ENCODE data around the gene TTF1. TPM values are rescaled to one million over a fixed set of nuclear protein-coding genes. Genes with fewer than 3 reads are reported as not detected.

Gene TTF1
- polyA plus RNA-seq, 1 of the 3 experiments (the other 2 are of a cell fraction): 11.9 TPM

GRCh38 chr9:132415181-132415580 lies 8.5 kb upstream of the TTF1 start:
- peaks cover 8% of the 10 kb centered on the region for H3F3A ChIP-seq (replicated peaks; ENCODE audit: insufficient read depth)
- no peaks in the 10 kb centered on the region for H3K27me3 ChIP-seq (ENCODE audit: insufficient read depth)
- H3K9me3 ChIP-seq: no peaks in the 10 kb centered on the region
- WGBS (ENCODE audit: low lambda C conversion rate): 73% methylated on average over 11 of the region's 12 CpGs
- CTCF ChIA-PET: interaction anchor here (0.8 to 9.5 kb wide), 6 partner anchors 10 to 385 kb away, joined by 3 to 72 read pairs (median 4); no protein-coding TSS in a partner anchor
- no peak for DNase-seq
- no peak overlapping the region for H3K4me3 ChIP-seq (ENCODE audit: low read depth in 2 of 2, low read length in 1 of 2)
- no peaks in the 10 kb centered on the region for H4K20me1 ChIP-seq (ENCODE audit: insufficient read depth)
- POLR2A ChIA-PET: no interaction called here
- no peak overlapping the region for H3K4me2 ChIP-seq
- peaks cover 0 to 11% of the 10 kb centered on the region in 2 experiments; a peak in 1 of 4 replicates for H3K4me1 ChIP-seq (ENCODE audit: control insufficient read depth in 1 of 2, insufficient read depth in 2 of 2, low read depth in 1 of 2, low read length in 1 of 2)
- no peak overlapping the region for H2AFZ ChIP-seq (ENCODE audit: low read depth)
- no peak overlapping the region for H3K9ac ChIP-seq
- H3K9me2 ChIP-seq: no peaks in the 10 kb centered on the region
- H3K27ac ChIP-seq (ENCODE audit: low read depth in 2 of 2, low read length in 1 of 2): no peak overlapping the region
- H3K36me3 ChIP-seq (replicated peaks in 1 of 2; ENCODE audit: control insufficient read depth in 1 of 2, insufficient read depth in 2 of 2, low read length in 1 of 2): no peaks in the 10 kb centered on the region
- TF ChIP-seq YY1 (IDR thresholded peaks at IDR 0.05; ENCODE audit: low read depth) (no peak), REST (IDR thresholded peaks at IDR 0.05; ENCODE audit: low read depth, low read length) (no peak), FOSL2 (IDR thresholded peaks at IDR 0.05; ENCODE audit: borderline replicate concordance, low read depth) (no peak), ELF1 (IDR thresholded peaks at IDR 0.05) (no peak), POLR2AphosphoS5 (IDR thresholded peaks at IDR 0.05; ENCODE audit: low read depth, low read length) (no peak), MEF2A (IDR thresholded peaks at IDR 0.05; ENCODE audit: borderline replicate concordance, low read depth) (no peak), FOXM1 (IDR thresholded peaks at IDR 0.05; ENCODE audit: low read depth) (no peak)
- H3K79me2 ChIP-seq (ENCODE audit: insufficient read depth): no peaks in the 10 kb centered on the region

- H3K79me2 ChIP-seq (ENCODE audit: insufficient read depth): no peaks in the 10 kb centered on the region
- DNase-seq: no peak
- H3K36me3 ChIP-seq (replicated peaks in 1 of 2; ENCODE audit: control insufficient read depth in 1 of 2, insufficient read depth in 2 of 2, low read length in 1 of 2): no peaks in the 10 kb centered on the region
- no peaks in the 10 kb centered on the region for H3K9me3 ChIP-seq
- 74% methylated on average over 7 of the region's 7 CpGs for WGBS (ENCODE audit: low lambda C conversion rate)
- H4K20me1 ChIP-seq (ENCODE audit: insufficient read depth): no peaks in the 10 kb centered on the region
- H3K4me2 ChIP-seq: no peak overlapping the region
- POLR2A ChIA-PET: no interaction called here
- no peak overlapping the region for H3K27ac ChIP-seq (ENCODE audit: low read depth in 2 of 2, low read length in 1 of 2)
- H2AFZ ChIP-seq (ENCODE audit: low read depth): no peak overlapping the region
- H3F3A ChIP-seq (replicated peaks; ENCODE audit: insufficient read depth): peaks cover 8% of the 10 kb centered on the region
- H3K9ac ChIP-seq: no peak overlapping the region
- H3K4me1 ChIP-seq (ENCODE audit: control insufficient read depth in 1 of 2, insufficient read depth in 2 of 2, low read depth in 1 of 2, low read length in 1 of 2): peaks cover 0 to 11% of the 10 kb centered on the region in 2 experiments; a peak in 1 of 4 replicates
- no peak overlapping the region for H3K4me3 ChIP-seq (ENCODE audit: low read depth in 2 of 2, low read length in 1 of 2)
- H3K27me3 ChIP-seq (ENCODE audit: insufficient read depth): no peaks in the 10 kb centered on the region
- no peak for TF ChIP-seq RXRA (IDR thresholded peaks at IDR 0.05; ENCODE audit: borderline replicate concordance, low read depth)
- TF ChIP-seq JUND (IDR thresholded peaks at IDR 0.05): no peak
- TF ChIP-seq SMC3 (IDR thresholded peaks at IDR 0.05; ENCODE audit: low read depth, low read length): no peak
- no peak for TF ChIP-seq SIN3A (IDR thresholded peaks at IDR 0.05; ENCODE audit: borderline replicate concordance, low read depth, low read length)
- no peak for TF ChIP-seq FOXM1 (IDR thresholded peaks at IDR 0.05; ENCODE audit: low read depth)
- TF ChIP-seq ZBTB33 (IDR thresholded peaks at IDR 0.05; ENCODE audit: borderline replicate concordance, low read depth): no peak
- TF ChIP-seq NFIC (IDR thresholded peaks at IDR 0.05; ENCODE audit: borderline replicate concordance): no peak
- TF ChIP-seq TCF12 (IDR thresholded peaks at IDR 0.05): no peak
- TF ChIP-seq ELF1 (IDR thresholded peaks at IDR 0.05): no peak
- no peak for TF ChIP-seq GABPA (IDR thresholded peaks at IDR 0.05; ENCODE audit: low read depth)
- TF ChIP-seq YY1 (IDR thresholded peaks at IDR 0.05; ENCODE audit: low read depth): no peak
- CTCF ChIA-PET: interaction anchor here (0.8 to 9.5 kb wide), 6 partner anchors 10 to 385 kb away, joined by 3 to 72 read pairs (median 4); no protein-coding TSS in a partner anchor
- H3K9me2 ChIP-seq: no peaks in the 10 kb centered on the region
Measured at GRCh38 chr9:132414731-132415130, 8.1 kb upstream of the TTF1 start.

Measured in SK-N-SH (cell line).